Measurements from ENCODE around the gene ADAM8.

ADAM8 gene

GRCh38 chr10:133212853-133213494 lies 63.7 kb downstream of the ADAM8 start:
- no peak for DNase-seq (ENCODE audit: low read depth, low spot score)
